Stimulated activated CD8-positive, alpha-beta memory T cell treated with anti-CD3 and anti-CD28 coated beads, Interleukin-15, amount 100 ng/mL, for 24 hours (primary cell): ENCODE measurements around the gene CTNNA3.
"Not testable (repeated sequence)": the region's sequence is repeated elsewhere in the genome, so short reads cannot be mapped to it uniquely, and the experiment has no call there.

Source experiments
- DNase-seq: peaks from one replicate; pipeline ENCODE4 v3.0.0-alpha.2; 2020; ENCODE audit warnings: low read depth

Gene CTNNA3

DNA sequence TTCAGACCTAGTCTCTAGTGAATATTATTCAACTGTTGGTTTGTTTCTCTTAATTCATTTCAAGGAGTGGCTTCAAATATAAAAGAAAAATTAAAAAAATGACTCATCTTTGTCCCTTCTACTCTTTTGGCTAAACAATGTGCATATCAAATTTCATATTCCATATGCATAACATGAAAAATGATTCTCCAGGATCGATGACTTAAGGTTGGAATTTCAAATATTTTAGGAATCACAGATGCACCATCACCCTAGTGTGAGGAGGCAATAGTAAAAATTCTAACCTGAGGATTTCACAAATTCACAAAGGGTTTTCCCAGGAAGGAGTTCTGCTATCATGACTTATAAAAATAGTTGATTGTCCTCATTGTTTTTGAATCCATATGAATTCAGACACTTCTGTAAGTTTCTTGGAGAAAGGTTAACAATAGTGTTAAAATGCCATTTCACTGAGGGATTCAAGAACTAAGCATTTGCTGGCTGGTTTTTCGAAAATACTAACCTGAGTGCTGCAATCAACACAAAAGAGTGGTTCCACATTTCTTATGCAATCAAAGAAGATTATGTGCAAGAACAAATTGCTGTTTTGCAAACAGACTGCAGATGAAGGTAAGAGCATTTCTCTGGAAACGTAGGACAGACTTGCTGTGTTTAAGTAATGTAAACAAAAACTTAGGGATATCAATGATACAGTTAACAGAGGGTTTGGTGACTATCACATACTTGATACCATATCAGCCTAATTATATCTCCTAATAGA, 1317.7 kb downstream of the CTNNA3 start:
- no peak for DNase-seq

DNA sequence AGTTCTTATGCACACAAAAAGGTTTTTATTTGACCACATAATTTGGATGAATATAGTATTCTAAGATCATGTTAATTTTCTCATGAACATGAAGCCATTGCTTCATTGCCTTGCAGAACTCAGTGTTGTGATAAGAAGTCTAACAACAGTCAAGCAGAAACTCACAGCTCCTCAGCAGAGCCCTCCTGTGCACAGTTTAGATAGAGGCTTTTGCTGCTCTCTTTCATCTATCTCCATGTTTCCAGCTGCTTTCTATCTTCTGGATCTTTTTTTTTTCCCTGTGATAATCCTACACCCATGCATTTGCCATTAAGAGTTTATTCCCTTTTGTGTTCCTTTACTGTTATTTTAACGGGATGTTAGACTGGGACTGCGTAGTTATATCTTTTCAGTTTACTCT, 1327.8 kb downstream of the CTNNA3 start:
- DNase-seq = no peak

- no peak for DNase-seq
Observed at GRCh38 chr10:66366163-66366562, 1329.8 kb downstream of the CTNNA3 start.

DNA sequence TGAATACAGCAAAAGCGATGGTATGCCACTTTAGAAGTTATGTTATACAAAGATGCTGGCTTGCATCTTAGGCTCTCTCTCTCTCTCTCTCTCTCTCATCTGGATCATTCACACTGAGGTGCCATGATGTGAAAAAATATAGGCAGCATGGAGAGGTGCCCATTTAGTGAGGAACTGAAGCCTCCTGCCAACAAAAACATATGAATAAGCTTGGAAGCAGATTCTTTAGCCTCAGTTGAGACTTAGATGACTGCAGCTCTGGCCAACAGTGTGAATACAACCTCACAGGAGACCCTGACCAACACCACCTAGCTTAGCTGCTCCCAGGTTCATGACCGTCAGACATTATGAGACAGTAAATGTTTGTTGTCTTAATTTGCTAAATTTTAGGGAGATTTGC, 1330.3 kb downstream of the CTNNA3 start:
- no peak for DNase-seq

DNA sequence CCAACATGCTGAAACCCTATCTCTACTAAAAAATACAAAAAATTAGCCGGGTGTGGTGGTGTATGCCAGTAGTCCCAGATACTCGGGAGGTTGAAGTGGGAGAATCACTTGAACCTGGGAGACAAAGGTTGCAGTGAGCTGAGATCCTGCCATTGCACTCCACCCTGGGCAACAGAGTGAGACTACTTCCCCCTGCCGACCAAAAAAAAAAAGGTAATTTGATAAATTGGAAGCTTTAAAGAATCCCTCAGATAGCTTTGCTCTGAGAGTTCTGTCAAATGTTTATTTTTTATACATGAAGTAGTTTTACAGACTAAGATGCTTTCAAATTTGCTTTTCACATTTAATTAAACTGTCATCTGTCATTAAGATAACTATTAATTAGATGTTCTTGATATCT, 1333.5 kb downstream of the CTNNA3 start:
- no peak for DNase-seq

- DNase-seq = not testable (repeated sequence)
Observed at GRCh38 chr10:66353822-66354221, 1342.2 kb downstream of the CTNNA3 start.

DNA sequence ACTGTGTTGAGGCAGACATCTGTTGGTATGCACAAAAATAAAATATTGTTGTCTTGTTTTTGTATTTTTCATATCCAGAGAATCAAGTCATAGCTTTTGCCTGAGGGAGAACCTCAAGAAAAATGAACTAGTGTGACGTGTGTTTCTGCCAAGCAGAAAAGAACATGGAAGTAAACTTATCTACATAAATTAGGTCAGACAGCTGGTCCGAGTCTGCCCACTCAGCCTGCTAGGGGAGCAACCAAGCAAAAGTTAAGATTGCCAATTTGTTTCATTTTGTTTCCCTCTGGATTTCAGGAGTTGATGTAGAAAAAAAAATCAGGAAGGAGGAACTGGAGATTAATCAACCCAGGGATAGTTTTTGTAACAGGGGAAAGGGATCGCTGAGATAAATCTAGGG, 1342.6 kb downstream of the CTNNA3 start:
- DNase-seq = no peak

DNA sequence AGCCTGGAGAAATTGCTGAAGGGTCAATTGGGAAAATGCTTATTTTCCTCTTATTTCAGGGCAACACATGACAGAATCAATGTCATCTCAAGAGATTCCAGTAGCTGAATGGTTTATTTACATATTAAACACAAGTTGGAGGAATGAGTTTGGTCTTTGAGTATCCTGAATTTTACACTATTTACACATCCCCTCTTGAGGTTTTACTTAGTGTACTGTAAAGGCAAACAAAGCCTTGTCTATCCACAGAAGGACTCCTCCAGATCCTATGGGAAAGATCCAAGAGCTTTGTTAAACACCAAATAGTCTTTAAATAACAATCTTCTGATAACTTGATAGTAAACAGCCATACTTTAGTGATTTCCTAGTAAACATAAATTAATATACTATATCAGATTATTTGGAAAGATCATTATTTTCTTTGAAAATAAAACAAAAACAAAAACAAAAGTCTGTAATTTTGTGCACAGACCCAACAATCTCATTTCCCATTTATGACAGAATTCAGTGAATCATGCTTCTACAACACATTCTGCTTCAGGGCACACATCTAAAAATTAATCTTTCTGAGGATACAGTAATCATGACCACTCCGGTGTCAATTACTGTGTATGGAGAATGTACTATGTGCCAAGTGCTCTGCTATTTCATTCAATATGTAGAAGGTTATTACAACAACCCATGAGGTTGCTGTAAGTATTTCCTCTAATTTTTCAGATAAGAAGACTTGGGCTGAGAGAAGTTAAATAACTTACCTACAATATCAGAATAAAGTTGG, 1345.2 kb downstream of the CTNNA3 start:
- no peak for DNase-seq

GRCh38 chr10:66349726-66350125, 1346.3 kb downstream of the CTNNA3 start:
- DNase-seq = no peak

- no peak for DNase-seq
Observed at GRCh38 chr10:66349076-66349475, 1346.9 kb downstream of the CTNNA3 start.

GRCh38 chr10:66337211-66337610, 1358.8 kb downstream of the CTNNA3 start:
- DNase-seq = no peak

DNA sequence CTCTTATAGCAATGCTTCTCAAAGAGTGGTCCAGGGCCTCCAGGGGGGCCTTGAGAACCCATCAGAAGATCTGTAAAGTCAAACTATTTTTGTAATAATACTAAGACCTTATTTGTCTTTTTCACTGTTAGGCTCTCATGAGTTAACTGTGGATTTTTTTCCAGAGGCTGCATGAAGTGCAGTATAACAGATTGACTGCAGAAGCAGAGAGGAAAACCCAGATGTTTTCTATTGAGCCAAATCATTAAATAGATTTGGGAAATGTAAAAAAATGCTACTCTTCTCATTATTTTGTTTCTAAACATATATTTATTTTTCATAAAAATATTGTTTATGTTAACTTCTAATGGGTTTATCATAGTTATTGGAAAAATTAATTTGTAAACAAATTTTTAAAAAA, 1359.2 kb downstream of the CTNNA3 start:
- DNase-seq = no peak

GRCh38 chr10:66335753-66336152, 1360.2 kb downstream of the CTNNA3 start:
- not testable (repeated sequence) for DNase-seq

DNA sequence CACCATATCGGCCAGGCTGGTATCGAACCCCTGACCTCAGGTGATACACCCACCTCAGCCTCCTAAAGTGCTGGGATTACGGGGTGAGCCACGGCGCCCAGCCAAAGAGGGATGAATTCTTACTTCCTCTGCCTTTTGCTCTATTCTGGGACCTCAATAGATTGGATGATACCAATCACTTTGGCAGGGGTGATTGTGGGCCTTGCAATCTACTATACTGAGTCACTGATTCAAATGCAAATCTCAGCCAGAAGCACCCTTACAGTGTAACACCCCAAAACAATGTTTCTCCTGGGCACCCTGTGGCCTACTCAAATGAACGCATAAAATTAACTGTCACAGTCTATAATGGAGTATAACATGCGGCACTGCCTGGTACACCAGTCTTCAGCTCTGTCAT, 1366.8 kb downstream of the CTNNA3 start:
- DNase-seq = no peak

DNA sequence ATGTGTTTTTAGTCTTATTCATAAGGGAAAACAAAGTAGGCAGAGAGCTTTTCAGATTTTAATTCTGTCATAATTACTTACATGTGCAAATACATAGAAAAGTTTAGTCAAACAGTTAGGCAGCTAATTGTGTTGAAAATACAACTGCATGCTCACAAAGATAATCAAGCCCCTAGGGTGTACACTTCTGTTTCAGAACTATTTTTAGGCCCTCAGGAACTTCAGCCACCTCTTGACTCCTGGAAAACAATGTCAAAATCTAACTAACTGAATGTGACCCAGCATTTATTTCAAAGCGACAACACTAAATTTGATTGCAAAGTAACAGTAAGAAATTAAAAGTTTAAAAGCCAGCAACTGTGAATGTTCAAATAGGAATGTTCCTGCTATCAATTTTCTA, 1369.1 kb downstream of the CTNNA3 start:
- no peak for DNase-seq

- no peak for DNase-seq
Observed at GRCh38 chr10:66322777-66323176, 1373.2 kb downstream of the CTNNA3 start.

DNA sequence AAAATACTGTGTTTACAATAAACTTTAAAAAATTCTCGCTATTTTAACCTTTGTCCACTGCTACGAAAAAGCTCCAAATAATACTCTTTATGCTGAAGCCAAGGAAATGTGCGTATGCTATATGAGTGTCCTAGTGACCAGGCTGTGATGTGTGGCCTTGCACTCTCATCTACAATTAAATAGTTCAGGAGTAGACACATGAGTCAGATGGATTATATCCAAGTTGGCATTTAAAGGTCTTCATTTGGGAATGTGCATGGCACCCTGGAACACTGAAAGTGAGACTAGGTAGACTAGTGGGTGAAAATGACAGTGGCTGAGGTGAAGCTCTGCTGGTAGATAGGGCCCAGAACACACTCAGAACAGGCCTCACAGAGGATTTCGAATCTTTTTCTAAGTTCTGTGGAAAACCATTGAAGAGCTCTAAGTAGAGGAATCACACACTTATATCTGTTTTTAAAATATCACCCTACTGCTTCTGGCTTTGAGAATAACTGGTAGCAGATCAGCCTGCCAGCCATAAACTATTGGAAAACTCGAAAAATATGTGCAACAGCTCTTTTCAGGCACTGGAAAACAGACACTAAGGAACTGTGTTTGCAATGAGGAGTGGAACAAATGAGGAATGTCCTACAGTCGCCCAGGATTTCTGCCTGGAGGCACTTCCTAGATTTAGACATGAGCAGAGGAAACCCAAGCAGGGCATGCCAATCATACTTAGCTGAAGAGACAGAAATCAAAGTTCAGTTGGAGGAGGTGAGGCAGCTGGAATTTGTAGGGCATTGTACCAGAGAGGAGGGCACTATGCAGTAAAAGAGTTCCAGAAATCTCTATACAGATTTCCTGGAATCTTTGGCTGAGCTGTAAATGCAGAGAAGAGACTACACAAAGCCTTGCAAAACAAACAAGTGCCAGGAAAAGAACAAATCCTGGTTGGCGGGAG, 1374.0 kb downstream of the CTNNA3 start:
- DNase-seq = no peak

DNA sequence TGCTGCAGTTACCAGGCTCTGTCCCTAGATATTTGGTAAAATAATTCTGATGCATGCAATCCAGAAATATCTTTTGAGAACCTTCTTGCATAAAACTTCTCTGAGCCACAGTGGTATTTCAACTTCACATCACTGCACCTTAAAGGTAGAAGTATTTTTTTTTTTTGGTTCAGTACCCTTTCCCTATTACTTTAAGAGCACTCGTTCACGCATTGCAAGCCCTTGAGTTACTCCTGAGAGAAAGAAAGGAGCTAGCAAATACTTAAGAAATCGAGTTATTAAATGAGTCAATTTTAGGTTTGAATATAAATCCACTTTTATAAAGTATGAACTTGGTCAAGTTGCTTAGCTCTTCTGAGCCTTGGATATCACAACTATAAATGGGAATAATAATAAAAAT, 1377.2 kb downstream of the CTNNA3 start:
- no peak for DNase-seq

DNA sequence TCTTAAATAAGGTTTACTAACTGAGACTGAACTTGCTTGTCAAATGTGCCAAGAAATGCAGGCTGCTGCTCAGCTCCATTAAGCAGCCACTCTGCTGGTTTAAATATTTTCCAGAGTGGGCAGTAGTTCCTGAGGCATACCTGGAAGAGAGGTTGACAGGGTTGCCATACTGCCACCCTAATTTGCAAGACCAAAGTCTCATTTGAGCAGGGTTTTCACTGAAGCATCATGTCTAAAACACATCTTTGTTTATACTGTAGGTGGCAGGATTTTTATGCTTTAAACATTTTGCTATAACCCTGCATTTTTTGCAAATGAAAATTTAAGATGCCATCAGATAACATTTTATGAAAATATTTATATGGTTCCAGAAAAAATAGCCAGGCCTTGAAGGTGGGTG, 1388.2 kb downstream of the CTNNA3 start:
- no peak for DNase-seq

DNA sequence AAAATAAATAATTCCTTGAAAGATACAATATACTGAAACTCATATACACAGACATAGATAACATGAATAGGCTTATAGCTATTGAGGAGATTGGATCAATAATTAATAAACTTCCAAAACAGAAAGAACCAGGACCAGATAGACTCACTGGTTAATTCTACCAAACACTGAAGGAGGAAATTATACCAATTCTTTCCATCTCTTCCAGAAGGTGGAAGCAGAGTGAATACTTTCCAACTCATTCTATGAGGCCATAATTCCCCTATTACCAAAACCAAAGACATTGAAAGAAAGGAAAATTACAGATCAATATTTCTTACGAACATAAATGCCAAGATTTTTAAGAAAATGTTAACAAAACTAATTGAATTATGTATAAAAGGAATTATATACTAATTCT, 1394.9 kb downstream of the CTNNA3 start:
- no peak for DNase-seq

- no peak for DNase-seq
Observed at GRCh38 chr10:66295602-66296001, 1400.4 kb downstream of the CTNNA3 start.

GRCh38 chr10:66294538-66294937, 1401.5 kb downstream of the CTNNA3 start:
- no peak for DNase-seq
